NB4 (cell line): ENCODE data around the gene KDM5B.

ENCODE experiments used
- DNase-seq: peaks from one replicate; pipeline ENCODE4 v3.0.0; 2010; ENCODE audit warnings: low read depth
- H3K4me3 ChIP-seq: one replicate; pipeline ENCODE4 v1.5.1; 2011; ENCODE audit warnings: mild to moderate bottlenecking, low read depth, low read length, moderate library complexity
- CTCF ChIP-seq: IDR thresholded peaks from one replicate; pipeline ENCODE4 v1.5.1; 2012; ENCODE audit warnings: low read depth, low read length
- MAX ChIP-seq: IDR thresholded peaks from 2 replicates; pipeline ENCODE4 v1.6.1; 2011; ENCODE audit warnings: low read depth, low read length
- MYC ChIP-seq: IDR thresholded peaks from 2 replicates; pipeline ENCODE4 v1.6.1; 2011; ENCODE audit warnings: low read depth, low read length
- POLR2A ChIP-seq: IDR thresholded peaks from 2 replicates; pipeline ENCODE4 v1.6.1; 2011; ENCODE audit warnings: mild to moderate bottlenecking; ENCODE audit not compliant: insufficient read length; ENCODE audit errors: extremely low read depth

KDM5B gene

GRCh38 chr1:202794051-202794740, 14.0 kb downstream of the KDM5B start:
- H3K4me3 ChIP-seq = no peak overlapping the region
- TF ChIP-seq MAX (no peak), CTCF (no peak), MYC (no peak), POLR2A (no peak)
- no peak for DNase-seq

GRCh38 chr1:202791077-202791747, 17.0 kb downstream of the KDM5B start:
- TF ChIP-seq CTCF = no peak
- TF ChIP-seq MYC = no peak
- no peak for TF ChIP-seq POLR2A
- TF ChIP-seq MAX = no peak
- H3K4me3 ChIP-seq = no peak overlapping the region
- DNase-seq = no peak

- H3K4me3 ChIP-seq = no peak overlapping the region
- no peak for TF ChIP-seq MAX
- no peak for TF ChIP-seq MYC
- TF ChIP-seq CTCF = no peak
- no peak for TF ChIP-seq POLR2A
- DNase-seq = no peak
These were observed 19.4 kb downstream of the KDM5B start for GRCh38 chr1:202788800-202789199.

- no peak overlapping the region for H3K4me3 ChIP-seq
- DNase-seq = no peak
- TF ChIP-seq MYC = no peak
- TF ChIP-seq POLR2A = no peak
- TF ChIP-seq MAX = no peak
- no peak for TF ChIP-seq CTCF
These were observed 21.4 kb downstream of the KDM5B start for GRCh38 chr1:202786804-202787203.

GRCh38 chr1:202781180-202781579, 27.0 kb downstream of the KDM5B start:
- no peak for DNase-seq
- TF ChIP-seq CTCF (no peak), MAX (no peak), MYC (no peak), POLR2A (no peak)
- H3K4me3 ChIP-seq = no peak overlapping the region
